HG02973 (cell line): ENCODE data around the gene PPP2R5C.
"Not testable (repeated sequence)": the region's sequence is repeated elsewhere in the genome, so short reads cannot be mapped to it uniquely, and the experiment has no call there.

Source experiments
- ATAC-seq: cut with Tn5 transposase; IDR thresholded peaks from one replicate; pipeline ENCODE4 v1.9.1; 2021; ENCODE audit warnings: moderate library complexity; ENCODE audit not compliant: unreplicated experiment

Gene PPP2R5C

DNA sequence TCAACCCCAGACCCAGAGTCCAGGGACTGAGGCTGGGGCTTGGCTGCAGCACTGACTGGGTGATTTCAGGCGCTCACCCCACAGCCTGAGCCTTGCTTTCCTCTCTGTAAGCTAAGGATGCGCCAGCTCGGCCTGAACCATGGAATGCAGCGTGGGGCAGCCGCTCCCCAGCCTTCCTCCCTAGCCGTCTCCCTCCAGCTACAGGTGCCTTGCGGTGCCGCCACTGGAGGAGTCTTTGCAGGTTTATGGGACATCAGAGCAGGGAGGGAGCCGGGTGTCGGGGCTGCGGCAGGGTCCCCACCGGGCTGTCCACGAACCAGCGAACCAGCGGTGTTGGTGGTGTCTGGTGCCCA, 19.4 kb downstream of the PPP2R5C start:
- ATAC-seq = no peak

DNA sequence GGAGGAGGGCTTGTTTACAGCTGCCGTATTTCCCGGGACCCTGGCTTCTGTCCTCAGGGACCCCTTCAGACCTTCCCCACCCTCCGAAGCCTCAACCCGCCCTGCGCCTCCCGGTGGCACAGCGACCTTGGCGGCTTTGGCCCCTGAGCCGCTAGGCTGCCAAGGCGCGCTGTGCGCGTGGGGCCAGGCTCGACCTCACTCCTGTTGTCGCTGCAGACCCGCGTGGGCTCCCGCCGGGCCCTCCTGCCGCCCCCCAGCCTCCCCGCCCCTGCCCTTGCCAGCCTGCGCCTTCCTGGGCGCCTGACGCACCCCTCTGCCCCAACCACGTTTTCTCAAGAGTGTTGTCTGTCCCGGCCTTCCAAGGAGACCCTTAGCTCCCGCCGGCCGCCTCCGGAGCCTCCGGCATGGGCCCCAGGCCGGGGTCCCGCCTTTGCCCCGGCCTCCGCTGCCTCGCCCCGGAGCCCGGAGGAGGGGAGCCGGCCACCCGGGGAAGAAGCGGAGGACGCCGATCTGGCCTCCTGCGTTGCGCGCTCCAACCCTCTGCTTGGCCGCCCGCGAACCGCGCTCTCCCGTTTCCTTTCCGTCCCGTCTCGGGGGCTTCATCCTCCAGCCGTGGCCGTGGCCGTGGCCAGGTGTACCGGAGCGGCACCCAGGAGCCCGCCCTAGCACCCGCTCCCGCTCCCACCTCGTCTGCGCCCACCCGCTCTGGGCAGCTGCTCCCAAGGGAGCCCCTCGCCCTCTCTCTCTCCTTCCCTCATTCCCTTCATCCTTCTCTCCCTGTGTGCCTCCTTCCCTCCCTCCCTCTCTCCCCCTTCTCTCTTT, 19.9 kb downstream of the PPP2R5C start:
- no peak for ATAC-seq

DNA sequence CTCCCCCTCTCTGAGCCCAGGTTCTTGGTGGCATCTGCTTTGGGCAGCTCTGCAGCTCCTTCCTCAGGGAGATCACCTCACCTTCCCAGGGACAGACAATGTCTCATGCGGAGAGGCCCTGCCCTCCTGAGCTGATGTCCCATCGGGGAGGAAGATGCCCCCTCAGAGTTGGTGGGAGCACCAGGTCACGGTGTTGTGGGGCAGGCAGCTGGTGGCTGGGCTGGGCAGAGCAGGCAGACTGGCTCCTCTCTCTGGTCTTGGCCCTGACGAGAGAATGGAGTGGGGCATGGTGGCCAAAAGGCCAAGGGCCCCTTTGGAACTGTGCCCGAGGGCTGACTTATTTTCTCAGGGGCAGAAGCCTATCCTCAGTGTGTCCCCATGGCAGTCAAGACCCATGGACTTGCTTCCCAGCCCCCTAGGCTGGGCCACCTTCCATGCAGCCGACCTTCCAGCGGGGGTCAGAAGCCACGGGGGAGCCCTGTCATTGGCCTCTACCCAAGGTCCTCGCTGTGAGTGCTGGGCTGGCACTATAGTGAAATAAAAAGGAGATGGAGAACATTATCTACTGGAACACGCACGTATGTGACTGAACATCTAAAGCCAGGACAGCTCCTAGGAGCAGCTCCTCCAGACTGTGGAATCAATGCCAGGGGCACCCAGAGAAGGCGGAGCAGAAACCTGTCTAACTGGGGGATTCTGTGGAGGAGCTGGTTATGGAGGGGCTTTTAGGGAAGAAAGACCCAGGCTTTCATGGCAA, 21.9 kb downstream of the PPP2R5C start:
- ATAC-seq = no peak

DNA sequence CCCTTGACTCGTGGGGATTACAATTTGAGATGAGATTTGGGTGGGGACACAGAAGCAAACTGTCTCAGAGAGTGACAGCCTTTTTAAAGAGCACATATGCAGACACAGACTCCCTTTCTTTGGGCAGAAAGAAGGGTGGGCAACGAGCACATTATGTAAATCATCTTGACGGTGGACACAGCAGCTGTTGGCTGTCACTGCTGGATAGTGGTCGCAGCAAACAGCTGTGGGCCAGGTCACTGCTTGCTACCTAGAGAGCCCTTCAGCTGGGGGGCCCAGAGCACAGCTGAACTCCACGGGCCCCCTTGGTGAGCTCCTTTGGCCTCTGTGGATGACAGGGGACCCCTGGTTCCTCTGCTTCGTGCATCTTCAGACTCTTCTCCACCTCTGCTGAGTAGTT, 23.1 kb downstream of the PPP2R5C start:
- no peak for ATAC-seq

DNA sequence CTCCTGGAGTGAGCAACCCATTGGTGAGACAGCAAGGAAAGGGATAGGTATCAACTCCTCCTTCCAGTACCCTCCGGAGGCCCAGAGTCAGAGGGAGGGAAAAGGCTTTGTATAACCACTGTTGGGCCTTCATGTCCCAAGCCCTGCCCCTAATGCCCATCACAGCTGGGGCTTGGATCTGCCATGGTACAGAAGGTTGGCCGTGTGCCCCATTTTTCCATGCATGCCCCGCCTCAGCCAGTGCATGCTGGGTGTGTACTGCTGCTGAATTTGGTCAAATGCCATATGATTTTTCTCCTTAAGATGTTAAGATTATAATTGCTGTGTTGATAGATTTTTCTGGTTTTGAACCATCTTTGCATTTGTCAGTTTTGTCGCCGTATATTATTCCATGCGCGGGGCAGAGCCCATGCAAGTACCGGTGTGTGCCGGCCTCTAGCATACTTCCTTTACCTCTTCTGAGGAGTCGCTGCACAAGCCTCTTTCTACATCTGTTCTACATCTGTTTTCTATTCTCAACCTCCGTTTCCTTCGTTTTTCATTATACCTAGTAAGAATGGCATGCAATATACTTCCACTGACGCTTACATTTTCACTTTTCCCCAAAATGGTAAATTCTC, 26.6 kb downstream of the PPP2R5C start:
- no peak for ATAC-seq

DNA sequence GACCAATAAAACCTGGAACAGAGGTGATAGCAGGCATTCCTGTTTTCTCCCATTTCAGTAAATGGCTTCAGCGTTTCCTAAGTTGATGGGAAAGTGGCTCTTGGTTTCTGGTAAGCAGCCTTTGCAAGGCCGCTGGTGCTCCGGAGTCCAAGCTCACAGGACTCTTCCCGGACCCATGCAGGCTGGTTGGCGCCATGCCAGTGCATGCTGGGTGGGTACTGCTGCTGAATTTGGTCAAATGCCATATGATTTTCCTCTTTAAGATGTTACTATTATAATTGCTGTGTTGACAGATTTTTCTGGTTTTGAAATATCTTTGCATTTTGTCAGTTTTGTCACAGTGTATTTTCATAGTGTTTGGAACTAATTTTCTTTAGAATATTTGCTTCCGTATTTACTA, 27.7 kb downstream of the PPP2R5C start:
- no peak for ATAC-seq

DNA sequence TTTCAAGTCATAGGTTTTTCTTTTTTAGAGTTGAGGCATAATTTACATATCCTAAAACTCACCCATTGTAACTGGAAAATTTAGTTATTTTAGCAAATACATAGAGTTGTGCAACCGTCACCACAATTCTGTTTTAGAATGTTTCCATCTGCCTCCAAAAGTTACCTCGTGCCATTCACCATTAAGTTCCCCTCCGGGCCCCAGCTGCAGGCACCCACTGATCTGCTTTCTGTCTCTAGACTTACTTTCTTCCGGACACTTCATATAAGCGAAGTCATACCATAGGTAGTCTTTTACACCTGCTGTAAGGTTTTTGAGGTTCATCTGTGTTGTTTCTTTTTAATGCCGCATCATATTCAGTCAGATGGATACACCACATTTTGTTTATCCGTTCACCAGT, 28.7 kb downstream of the PPP2R5C start:
- no peak for ATAC-seq

DNA sequence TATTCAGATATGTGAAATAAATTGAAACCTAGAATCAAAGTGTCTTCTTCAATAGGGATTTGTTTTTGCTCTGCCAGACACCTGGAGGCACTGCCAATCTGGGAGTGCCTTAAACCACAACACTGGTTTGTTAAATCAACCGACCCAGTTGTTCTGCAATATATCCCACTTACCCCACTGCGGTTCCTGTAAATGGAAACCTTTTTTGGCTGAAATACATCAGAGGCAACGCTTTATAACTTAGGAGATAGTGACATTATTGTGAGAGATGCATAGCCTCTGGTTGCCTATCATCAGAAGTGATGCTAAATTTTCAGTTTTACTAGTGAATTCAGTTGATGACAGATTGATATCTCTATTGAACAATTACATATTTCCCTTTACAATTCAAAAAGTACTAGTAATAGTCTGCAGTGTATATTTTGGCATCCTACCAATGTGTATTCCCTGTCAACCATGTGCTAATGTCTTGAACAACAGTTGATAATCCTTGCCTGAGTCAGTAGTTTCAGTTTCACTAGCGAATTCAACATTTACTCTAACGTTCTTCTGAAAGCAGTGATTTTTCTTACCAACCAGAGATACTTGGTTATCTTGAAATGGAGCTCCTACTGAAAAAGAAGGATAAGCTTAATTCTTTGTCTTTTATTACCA, 30.5 kb downstream of the PPP2R5C start:
- ATAC-seq = no peak

DNA sequence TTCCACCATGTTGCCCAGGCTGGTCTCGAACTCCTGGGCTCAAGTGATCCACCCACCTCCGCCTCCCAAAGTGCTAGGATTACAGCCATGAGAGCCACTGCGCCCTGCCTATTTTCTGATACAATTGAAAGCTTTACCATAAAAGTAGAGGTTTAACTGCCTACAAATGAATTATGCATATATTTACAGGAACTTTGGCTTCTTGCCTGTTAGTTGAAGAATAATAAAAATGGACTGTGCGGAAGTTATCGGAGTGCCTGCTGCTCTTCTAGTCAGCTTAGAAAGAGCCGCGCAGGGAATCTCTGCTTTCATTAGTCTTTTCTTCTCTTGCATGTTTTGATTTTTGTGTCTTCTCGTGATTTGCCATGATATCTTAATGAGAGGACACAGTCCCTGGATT, 34.5 kb downstream of the PPP2R5C start:
- no peak for ATAC-seq

DNA sequence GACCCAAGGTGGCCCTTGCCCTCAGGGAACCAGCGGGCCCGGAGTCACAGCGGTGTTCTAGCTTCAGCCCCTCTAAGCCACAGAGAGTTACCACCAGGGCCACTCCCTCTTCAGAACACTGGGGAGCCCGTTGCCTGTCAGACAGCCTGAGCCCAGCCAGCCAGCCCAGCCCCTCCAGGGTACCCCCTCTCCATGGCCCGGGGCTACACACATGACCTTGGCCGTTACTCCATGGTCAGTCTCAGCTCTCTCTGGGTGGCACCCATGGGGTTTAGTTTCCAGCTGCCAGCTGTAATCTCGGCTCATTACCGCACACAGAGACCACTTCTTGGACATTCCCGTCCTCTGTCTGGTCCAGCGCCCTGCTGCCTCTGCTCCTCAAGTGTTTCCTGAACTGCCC, 35.0 kb downstream of the PPP2R5C start:
- ATAC-seq = no peak

DNA sequence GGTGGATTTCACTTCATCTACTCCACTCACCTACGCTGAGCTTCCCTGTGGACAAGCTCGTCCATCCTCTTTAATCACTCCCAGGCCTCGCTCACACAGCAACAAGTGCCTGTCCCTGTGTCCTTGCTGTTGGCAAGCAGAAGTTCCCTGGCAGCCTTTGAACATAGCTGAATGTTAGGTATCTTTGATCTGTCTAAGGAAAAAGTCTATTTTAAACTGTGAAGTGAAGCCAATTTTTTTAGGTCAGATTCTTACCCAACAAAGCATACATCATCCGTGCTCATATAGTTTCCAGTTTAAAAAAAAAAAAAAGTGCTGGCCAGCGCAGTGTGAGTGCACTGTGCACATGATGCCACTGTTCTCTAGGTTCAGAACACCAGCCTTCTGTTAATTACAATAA, 36.3 kb downstream of the PPP2R5C start:
- ATAC-seq = no peak

DNA sequence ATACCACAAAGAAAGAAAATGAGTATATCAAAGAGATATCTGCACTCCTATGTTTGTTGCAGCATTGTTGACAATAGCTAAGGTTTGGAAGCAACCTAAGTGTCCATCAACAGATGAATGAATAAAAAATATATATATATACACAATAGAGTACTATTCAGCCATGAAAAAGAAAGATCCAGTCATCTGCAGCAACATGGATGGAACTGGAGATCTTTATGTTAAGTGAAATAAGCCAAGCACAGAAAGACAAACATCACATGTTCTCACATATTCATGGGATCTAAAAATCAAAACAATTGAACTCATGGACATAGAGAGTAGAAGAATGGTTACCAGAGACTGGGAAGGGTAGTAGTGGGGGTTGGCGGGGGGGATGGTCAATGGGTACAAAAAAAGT, 42.9 kb downstream of the PPP2R5C start:
- ATAC-seq = not testable (repeated sequence)

DNA sequence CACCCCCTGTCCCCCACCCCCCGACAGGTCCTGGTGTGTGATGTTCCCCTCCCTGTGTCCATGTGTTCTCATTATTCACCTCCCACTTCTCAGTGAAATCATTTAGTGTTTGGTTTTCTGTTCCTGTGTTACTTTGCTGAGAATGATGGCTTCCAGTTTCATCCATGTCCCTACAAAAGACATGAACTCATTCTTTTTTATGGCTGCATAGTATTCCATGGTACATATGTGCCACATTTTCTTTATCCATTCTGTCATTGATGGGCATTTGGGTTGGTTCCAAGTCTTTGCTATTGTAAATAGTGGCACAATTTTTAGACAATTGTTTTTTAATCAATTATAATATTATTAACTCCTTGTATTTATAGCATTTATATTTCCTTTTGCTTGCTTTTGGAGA, 44.7 kb downstream of the PPP2R5C start:
- not testable (repeated sequence) for ATAC-seq

DNA sequence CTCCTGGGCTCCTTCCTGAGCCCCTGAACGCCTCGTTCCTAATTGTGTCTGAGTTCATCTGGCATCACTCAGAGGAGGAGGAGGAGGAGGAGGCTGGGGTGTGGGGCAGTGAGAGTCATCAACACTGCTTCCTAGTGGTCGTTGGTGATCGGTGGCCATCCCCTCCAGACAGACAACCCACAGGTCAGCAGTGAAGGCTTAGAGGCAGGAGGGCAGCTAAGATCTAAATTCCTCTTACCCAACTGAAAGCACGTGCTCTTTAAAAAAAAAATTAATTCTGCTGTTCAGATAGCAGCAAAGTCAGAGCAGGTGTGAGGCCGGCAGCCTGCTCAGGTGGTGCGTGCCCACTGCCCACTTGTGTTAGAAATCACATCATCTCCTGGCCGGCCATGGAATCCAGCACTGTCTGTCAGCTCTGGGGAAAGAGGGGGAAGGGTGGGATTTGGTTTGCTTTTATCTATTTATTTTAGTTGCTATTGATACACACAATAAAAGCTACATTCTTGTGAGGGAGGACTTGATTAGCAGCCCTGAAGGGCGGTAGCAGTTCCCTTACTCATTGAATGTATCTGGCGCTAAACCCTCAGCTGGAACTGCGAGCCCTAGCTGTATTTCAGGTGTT, 46.6 kb downstream of the PPP2R5C start:
- ATAC-seq = no peak

DNA sequence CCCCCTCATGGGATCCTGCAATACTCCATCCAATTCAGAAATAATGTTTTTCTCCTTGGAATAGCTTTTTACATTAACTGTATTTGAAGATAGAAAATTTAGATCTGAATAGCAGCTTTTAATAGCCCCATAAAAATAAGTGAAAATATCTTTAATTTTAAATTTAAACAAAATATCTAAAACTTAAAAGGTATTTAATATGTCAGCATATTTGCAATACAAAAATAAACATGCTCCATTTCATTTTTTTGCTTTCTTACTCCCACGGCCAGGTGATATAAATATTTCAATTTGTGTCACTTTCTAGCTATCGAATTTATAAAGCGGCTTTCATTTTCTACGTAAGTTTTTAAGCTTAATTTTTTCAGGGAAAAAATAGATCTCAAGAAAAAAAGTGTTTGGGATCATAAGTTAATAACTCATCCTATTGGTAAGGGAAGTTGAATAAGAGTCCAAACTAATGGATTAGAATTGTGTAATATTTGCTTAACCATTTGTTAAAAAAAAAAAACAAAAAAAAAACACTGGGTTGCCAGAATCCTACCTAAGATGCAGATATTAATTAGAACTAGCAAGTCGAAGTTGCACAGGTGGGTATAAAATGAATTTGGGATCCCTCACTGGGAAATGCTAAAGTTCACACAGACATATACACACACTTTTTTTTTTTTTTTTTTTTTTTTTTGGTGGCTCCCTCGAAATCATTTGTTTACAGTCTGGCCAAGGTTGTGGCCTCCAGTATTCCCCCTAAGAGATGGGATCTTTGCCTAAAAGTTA, 47.6 kb downstream of the PPP2R5C start:
- no peak for ATAC-seq

DNA sequence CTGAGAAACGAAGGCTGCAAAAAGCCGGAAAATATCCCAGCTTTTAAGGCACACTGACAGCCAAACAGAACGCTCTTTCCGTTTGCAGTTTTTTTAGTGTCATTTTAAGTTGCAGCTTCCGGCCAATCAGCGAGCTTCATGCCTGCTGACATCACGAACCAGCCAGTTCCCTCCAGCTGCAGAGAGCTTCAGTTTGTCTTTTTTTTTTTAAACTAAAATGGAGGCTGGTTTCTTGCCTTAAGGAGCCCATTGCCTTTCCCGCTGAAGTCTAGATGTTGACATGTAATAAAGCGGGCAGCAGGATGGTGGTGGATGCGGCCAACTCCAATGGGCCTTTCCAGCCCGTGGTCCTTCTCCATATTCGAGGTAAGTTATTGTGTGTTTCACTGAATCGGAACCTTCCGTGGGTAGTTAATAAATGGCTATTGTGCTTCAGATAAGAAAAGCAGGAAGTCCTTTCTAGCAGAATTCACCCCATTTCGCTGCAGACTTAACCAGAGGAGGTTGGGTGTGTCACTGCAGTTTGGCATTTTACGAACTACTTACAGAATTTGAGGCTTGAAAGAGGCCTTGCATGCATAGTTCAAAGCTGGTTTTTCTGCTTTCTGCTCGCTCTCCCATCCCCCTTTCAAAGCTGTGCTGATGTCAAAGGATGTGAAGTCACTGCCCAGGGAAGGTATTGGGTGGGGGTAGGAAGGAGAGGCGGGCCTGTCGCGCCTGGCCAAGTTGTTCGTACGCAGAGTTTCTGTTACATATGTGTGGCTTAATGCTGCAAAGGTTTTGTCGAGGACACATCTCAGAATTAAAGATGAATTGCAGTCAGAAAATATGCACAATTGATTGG, 48.4 kb downstream of the PPP2R5C start:
- peak; percentile 89 for ATAC-seq

DNA sequence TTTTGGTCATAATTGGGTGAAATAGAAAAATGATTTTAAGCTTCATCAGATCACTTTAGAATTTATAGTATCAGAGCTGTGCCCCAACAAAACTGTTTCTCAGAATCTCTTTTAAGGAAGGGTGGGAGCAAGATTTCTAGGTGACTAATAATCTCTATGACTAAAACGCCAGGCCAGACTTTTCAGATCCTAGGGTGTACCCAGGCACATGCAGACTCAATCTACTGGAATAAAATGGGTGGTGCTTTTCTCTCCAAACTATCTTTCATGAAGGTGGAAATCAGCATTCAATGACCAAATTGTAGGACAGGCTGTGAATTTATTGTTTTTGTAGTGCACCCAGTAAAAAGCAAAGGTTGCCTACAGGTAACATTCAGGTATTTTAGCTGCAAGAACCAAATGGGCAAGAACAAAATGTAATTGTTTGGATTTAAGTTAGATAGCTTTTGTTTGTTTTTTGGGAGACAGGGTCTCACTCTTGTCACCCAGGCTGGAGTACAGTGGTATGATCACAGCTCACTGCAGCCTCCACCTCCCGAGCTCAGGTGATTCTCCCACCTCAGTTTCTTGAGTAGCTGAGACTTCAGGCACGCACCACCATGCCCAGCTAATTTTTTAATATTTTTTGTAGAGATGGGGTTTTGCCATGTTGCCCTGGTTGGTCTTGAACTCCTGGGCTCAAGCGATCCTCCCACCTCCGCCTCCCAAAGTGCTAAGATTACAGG, 49.5 kb downstream of the PPP2R5C start:
- ATAC-seq = no peak

DNA sequence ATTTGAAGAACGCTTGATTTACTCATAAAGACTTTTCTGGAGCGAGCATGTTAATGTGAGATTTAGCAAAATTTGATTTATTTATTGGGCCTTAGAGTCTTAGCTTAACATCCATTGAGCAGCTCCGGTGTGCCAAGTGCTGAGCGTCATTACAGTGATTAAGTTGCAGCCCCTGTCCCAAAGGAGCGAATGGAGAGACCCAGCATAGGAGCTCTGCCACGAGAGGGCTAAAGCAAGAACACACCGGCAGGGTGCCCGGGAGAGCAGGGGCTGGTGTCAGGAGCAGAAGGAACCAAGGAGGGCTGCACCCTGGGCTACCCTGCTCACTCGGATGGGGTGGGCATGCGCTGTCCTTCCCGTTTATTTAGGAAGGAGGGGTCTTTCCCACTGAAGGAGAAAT, 50.6 kb downstream of the PPP2R5C start:
- no peak for ATAC-seq
